GM21528 (cell line): ENCODE measurements around the gene CPA2.
"Not testable (repeated sequence)": the region's sequence is repeated elsewhere in the genome, so short reads cannot be mapped to it uniquely, and the experiment has no call there.

Experiments
- ATAC-seq: cut with Tn5 transposase; IDR thresholded peaks from one replicate; pipeline ENCODE4 v1.9.1; 2021; ENCODE audit warnings: mild to moderate bottlenecking, moderate library complexity; ENCODE audit not compliant: unreplicated experiment, low FRiP score

CPA2 gene

DNA sequence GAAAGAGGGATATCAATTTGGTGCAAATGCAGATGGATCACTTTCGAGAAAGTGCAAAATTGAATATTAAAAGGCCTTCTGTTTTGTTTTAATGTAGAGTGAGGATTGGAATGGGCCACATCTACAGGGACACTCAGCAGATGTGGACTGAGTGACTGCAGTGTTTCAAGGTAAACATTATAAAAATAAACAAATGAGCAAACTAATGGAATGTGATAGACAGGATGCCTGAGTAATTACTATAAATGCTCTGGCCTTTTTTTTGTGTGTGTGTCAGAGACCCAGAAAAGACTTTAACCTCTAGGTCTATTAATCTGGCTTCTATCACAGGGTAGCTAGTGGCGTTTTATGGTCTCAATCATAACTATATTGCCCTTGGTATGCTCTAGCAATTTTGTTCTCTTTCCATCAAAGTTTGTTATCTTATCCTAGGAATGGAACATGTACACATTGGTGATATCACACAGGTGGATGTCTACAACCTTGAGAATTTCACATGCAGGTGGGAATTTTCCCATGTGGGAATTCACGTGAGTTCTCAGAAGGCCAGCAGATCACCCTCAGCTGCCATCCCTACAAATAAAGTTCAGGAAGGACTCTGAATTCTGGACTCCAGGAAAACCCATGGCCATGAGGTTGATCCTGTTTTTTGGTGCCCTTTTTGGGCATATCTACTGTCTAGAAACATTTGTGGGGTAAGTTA, at the start of gene CPA2:
CPA2 (plus strand) TSS at position 606 of the 703 bp plus-strand sequence; CDS start at position 625, 19 bp downstream.
- ATAC-seq, result no peak

DNA sequence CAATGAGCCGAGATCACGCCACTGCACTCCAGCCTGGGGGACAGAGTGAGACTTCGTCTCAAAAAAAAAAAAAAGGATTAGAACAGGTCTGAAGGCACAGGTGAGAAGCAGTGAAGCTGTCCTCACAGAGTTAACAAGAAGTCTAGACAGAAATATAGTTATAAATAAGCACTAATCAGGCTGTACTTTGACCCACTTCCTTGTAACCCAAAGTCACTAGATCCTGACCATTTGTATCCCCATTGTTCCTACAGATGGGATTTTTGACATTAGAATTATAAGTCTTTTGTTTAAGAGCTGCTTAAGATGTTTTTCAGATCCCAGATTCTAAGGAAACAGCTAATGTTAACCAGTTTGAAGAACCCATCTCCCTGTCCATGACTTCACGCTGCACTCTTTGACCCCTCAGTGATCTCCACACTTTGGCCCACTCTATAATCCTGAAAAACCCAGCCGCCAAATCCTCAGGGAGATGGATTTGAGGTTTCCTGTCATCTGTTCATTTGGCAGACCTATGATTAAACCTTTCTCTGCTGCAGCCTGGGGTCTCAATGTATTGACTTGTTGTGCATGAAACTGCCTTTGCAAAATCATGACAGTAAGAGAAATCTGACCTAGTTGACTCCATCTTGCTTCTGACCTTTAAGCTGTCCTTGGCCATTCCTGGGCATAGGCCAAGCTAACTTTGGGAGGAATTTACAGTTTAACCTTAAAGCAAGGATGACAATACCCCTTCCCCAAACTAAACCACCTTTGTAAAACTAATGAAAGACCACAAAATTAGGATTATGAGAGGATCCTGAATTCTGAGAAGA, 47.6 kb upstream of the CPA2 start:
- no peak for ATAC-seq

DNA sequence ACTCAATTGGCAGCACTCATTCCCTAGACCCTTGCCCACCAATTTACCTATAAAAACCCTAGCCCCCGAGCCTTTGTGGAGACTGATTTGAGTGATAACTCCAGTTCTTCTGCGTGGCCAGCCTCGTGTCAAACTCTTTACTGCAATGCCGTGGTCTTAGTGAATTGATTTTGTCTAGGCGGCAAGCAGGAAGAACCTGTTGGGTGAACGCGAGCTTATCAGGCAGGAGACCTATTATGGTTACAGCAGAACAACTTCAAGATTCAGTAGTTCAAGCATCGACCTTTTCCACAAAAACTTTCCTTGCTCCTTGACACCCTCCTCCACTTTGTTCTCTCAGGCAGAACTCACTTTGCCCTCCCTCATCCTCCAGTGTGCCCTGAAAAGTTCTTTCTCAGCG, 46.8 kb upstream of the CPA2 start:
- no peak for ATAC-seq

DNA sequence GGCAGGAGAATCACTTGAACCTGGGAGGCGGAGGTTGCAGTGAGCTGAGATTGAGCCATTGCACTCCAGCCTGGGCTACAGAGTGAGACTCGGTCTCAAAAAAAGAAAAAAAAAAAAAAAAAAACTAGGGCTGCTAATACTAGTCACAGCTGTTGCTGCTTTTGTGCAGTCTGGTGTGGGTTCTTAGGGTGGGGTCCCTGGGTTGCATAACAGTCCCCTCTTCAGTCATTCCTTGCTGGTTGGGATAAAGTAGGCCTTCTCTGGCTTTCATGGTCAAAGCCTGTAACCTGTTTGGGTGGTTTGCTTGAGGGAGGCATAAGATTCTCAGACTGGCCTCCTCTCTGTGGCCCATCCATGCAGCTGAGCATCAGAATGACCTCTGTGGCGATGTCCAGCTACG, 44.9 kb upstream of the CPA2 start:
- no peak for ATAC-seq

DNA sequence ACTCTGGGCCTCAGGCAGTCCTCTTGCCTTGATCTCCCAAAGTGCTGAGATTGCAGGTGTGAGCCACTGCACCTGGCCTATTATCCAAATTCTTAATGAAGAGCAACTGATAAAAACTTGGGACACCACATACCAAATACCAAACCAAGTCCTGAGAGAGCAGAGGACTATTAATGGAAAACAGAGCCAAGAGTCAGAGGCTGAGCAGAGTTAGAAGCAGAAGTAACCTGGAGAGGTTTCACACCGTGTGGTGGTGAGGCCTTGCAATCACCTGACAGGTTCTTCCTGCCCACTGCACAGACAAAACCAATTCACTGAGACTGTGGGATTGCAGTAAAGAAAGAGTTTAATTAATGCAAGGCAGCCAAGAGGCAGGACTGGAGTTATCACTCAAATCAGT, 43.0 kb upstream of the CPA2 start:
- ATAC-seq, result no peak

DNA sequence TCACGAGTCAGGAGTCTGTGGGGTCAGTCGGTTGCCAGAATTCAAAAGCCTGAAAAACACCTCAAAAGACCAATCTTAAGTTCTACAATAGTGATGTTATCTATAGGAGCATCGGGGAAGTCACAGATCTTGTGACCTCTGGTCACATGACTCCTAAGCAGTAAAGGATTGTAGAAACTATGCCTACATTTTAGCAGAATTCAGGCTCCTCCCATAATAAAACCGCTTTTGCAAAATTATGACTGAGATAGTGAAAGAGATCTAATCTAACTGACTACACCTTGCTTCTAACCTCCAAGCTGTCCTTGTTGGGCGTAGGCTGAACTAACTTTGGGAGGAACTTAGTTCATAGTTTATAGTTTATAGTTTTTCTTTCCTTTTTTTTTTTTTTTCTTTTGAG, 42.5 kb upstream of the CPA2 start:
- no peak for ATAC-seq

DNA sequence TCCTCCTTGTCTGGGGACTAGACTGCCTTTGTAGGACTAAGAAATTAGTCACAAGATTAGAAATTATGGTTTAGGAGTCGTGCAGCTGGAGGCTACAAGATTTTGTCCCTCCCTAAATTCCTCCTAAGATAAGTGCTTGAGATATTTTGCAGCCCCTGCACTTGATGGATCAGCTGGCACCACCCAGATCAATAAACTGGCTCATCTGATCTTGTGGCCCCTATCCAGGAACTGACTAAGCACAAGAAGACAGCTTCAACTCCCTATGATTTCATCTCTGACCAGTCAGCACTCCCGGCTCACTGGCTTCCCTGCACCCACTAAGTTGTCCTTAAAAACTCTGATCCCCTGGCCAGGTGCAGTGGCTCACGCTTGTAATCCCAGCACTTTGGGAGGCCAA, 41.7 kb upstream of the CPA2 start:
- ATAC-seq, result not testable (repeated sequence)

DNA sequence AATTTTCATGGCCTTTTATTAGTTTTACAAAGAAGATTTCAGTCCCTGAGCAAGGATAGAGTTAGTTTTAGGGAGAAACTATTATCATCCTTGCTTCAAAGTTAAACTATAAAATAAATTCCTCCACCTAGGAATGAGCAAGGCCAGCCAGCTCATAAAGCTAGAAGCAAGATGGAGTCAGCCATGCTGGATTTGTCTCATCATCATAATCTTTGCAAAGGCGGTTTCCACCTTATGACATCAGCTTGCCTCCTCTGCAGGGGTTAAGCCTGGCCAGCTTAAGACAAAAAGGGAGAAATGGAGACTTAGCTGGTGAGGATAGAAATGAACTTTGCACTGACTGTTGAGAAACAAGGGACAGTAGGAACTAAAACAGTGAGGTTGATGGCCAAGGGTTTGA, 40.3 kb upstream of the CPA2 start:
- ATAC-seq, result no peak

DNA sequence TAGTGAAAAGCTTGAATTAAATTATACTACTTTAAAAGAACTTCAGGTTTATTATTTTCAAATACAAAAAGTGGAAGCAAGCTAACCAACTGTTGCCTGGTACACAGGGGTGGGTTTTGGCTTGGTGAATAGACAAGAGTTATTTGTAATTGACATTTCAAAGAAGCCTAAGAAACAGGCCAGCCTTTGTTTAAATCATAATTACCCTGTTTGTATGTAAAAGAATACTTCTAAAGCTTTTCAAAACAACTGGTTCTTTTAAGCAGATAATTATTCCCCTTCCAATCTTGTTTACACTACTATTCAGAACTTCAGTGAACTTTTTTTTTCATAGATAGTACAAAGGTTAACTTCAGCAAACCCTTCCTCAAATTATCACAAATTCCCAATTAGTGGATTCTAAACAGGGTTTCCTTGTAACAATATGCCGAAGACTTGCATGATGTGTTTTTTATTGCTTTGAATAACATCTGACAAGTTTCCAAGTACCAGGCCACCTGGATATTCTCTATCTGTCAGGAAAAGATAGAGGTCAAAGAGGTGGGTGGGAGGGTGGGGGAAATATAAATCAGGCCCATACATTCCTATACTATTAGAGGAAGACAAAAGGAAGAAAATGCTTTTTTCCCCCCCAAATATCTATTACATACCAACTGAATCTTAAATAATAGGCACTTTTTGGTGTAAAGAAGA, 38.6 kb upstream of the CPA2 start:
- no peak for ATAC-seq

DNA sequence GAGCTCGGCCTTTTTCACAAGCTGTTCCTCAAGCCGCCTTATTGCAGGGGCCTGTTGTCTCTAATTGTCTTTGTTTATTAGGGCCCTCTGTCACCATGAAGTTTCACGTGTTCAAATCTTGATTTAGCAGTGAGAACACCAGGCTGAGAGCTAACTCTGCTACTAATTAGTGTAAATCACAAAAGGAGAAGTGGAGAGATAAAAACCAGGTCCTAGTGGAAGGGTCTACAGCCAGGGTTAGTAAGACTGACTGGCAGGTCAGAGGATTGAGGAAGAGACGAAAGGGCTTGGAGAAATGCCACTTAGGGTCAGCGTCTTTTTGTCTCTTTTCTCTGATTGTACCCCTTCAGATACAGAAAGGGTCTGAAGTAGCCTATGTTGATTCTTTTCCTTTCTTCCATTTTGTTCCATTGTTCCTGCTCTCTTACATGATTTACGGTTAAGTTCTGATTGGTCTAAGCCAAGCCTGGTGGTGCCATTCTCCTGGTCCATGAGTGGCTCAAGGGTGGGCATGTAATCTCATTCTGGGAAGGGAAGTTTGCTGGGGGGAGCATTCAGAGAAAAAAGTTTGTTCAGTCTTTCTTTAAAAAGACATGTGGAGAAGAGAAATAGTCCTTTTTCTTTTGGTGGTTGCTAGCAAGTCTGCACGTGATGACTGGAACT, 37.7 kb upstream of the CPA2 start:
- ATAC-seq, result no peak

DNA sequence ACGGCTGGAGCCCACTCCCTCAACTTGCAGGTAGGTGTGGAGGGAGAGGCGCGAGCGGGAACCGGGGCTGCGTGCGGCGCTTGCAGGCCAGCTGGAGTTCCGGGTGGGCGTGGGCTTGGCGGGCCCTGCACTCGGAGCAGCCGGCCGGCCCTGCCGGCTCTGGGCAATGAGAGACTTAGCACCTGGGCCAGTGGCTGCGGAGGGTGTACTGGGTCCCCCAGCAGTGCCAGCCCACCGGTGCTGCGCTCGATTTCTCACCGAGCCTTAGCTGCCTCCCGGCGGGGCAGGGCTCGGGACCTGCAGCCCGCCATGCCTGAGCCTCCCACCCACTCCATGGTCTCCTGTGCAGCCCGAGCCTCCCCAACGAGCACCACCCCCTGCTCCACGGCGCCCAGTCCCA, 36.7 kb upstream of the CPA2 start:
- not testable (repeated sequence) for ATAC-seq

DNA sequence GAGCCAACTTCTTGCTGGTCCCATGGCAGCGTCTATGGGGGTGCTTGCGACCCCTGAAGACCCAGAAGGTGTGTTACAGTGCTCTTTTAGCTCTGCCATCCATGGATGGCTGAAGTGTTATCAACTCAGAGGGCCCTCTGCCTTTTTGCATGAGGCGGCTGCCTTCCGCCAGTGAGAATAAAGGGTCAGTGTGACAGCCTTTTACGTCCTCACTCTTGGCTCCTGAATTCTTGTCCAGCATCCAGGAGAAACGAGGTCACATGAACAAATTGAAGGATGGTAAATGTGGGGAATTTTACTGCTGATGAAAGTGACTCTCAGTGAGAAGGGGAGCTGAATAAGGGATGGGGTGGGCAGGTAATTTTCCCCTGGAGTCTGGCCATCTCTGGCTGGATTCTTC, 34.9 kb upstream of the CPA2 start:
- ATAC-seq, result no peak

DNA sequence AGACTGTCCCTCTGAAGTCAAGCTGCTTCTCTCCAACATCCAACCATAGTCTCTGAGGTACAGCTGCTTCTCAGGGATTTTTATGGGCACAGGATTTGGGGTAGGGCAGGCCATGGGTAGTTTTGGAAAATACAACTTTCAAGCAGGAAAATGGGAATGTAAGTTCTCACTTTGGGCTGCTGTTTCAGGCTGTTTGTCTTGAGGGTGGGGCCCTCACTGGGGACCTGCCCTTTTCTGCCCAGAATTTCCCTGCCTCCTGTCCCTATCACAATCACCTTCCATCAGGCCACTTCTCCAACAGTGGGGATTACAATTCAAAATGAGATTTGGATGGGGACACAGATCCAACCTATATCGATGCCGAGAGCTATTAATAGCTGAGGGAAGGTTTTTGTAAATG, 34.5 kb upstream of the CPA2 start:
- no peak for ATAC-seq

DNA sequence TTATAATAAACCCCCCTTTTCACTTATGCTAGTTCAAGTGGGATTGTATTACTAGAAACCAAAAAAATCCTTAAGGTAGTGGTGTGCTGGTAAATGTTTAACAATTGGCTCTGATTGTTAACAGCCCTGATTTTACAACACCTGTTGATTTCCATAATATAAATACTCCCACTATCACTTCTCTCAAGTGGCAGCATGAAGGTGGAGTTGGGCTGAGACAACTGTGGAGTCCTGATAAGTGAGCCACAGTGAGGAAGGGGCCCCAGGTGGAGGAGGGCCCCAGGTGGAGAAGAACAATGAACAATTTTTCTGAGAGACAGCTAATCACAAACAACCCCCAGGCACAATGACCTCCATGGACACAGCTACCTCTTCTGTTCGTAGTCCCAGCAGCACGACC, 32.6 kb upstream of the CPA2 start:
- ATAC-seq, result no peak

DNA sequence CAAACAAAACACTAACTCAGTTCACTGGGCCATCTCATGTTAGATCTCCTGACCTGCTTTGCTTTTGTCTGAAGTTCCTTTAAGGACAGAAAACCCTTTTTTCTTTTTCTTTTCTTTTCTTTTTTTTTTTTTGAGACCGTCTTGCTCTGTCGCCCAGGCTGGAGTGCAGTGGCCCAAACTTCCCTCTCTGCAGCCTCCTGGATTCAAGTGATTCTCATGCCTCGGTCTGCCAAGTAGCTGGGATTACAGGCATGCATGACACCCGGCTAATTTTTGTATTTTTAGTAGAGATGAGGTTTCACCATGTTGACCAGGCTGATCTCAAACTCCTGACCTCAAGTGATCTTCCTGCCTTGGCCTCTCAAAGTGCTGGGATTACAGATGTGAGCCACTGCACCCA, 30.3 kb upstream of the CPA2 start:
- not testable (repeated sequence) for ATAC-seq

DNA sequence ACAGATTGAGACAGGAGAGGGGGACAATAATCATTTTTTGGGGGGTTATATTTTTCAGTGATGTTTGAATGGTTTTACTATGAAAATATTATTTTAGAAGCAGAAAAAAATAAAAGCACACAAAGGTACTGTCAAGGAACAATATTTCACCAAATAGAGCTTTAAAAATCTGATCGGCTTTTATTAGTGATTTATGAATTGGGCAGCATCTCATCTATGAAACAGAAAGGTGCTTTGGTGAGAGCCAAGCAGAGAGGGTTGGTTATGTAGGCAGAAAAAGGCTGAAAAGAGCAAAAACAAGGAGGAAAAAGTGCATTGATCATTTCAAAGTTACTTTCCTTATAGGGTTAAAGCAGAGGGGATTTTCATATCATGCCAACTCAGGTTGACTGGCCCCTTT, 26.4 kb upstream of the CPA2 start:
- no peak for ATAC-seq

DNA sequence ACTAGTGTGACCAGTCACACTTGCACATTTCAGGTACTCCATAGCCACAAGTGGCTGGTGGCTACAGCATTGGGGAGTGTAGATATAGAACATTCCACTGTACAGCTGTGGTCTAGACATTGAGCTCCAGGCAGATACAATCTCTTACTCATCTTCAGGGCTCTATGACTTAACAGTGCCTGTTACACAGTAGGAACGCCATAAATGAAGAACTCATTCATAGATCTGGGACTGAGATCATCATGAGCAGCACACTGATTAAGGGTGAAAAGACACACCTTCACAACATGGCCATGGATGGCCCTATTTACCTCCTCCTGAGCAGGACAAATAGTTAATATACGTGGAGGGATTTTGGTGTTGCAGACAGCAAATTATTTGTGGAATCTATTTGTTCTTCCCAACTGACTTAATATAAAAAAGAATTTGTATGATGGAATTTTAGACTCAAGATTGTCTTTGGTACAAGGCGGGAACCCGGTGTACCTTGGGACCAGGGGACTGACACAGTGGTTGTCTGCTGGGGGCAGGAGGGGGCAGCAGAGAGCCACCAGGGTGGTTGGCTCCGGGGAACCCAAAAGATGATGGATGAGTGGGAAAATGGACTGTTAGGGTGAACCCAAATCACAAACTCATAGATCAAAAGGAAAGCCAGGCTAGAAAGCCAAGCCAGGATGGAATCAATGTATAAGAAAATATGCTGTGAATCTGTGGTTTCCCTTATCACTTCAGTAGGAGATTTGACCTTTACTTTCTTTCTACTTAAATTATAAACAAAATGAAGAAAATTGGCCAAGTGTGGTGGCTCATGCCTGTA, 24.3 kb upstream of the CPA2 start:
- no peak for ATAC-seq

DNA sequence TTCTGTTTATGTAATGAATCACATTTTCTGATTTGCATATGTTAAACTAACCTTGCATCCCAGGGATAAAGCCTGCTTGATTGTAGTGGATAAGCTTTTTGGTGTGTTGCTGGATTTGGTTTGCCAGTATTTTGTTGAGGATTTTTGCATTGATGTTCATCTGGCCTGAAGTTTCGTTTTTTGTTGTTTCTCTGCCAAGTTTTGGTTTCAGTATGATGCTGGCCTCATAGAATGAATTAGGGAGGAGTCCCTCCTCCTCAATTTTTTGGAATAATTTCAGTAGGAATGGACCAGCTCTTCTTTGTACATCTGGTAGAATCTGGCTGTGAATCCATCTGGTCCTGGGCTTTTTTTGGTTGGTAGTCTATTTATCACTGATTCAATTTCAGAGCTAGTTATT, 23.2 kb upstream of the CPA2 start:
- ATAC-seq, result not testable (repeated sequence)

DNA sequence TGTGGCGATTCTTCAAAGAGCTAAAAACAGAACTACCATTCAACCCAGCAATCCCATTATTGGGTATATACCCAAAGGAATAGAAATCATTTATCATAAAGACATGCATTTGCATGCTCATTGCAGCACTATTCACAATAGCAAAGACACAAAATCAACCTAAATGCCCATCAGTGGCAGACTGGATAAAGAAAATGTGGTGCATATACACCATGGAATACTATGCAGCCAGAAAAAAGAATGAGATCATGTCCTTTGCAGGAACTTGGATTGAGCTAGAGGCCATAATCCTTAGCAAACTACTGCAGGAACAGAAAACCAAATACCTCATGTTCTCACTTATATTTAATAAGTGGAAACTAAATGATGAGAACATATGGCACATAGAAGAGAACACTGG, 20.2 kb upstream of the CPA2 start:
- not testable (repeated sequence) for ATAC-seq

DNA sequence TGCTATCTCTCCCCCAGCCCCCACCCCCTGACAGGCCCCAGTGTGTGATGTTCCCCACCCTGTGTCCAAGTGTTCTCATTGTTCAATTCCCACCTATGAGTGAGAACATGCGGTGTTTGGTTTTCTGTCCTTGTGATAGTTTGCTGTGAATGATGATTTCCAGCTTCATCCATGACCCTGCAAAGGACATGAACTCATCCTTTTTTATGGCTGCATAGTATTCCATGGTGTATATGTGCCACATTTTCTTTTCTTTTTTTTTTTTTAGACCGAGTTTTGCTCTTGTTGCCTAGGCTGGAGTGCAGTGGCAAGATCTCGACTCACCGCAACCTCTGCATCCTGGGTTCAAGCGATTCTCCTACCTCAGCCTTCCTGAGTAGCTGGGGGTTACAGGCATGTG, 17.8 kb upstream of the CPA2 start:
- not testable (repeated sequence) for ATAC-seq
